ENCODE data around the gene ACTL6B. TPM values are rescaled to one million over a fixed set of nuclear protein-coding genes. Genes with fewer than 3 reads are reported as not detected.
"Not testable (repeated sequence)": the region's sequence is repeated elsewhere in the genome, so short reads cannot be mapped to it uniquely, and the experiment has no call there.

ACTL6B gene
- total RNA-seq, 2 experiments from 2014 or later, result not detected

GRCh38 chr7:100671353-100672327 is 15.4 kb upstream of the ACTL6B start:
- ChIA-PET POLR2A (interaction anchor here (1.3 kb wide), 1 partner anchor 19 kb away, joined by 7 read pairs; no protein-coding TSS in a partner anchor), CTCF (interaction anchor here (1.5 kb wide), 1 partner anchor 37 kb away, joined by 6 read pairs; no protein-coding TSS in a partner anchor)
- intact Hi-C loops (cut with micrococcal nuclease), result loop anchor here (10.0 kb wide), 1 partner anchor 67 kb away; the partner anchor contains the start of gene PCOLCE
- DNase-seq, result no peak
- Mint-ChIP-seq H3K27me3 (no peaks in the 10 kb centered on the region), H3K4me1 (ENCODE audit: low read depth) (peaks cover 3% of the 10 kb centered on the region), H3K27ac (no peak overlapping the region), H3K36me3 (ENCODE audit: low read depth) (peaks cover 6% of the 10 kb centered on the region), H3K9me3 (no peaks in the 10 kb centered on the region), H3K4me3 (no peak overlapping the region)
- ATAC-seq, result no peak
- TF ChIP-seq CTCF (IDR thresholded peaks at IDR 0.05), result no peak

GRCh38 chr7:100670074-100670473 is 13.8 kb upstream of the ACTL6B start:
- no peak for ATAC-seq
- Mint-ChIP-seq H3K4me3 (no peak overlapping the region), H3K9me3 (no peaks in the 10 kb centered on the region), H3K27ac (no peak overlapping the region), H3K4me1 (ENCODE audit: low read depth) (no peaks in the 10 kb centered on the region), H3K27me3 (no peaks in the 10 kb centered on the region), H3K36me3 (ENCODE audit: low read depth) (peaks cover 2% of the 10 kb centered on the region)
- no peak for TF ChIP-seq CTCF (IDR thresholded peaks at IDR 0.05)
- DNase-seq, result no peak
- POLR2A ChIA-PET, result interaction anchor here (1.3 kb wide), 1 partner anchor 36 kb away, joined by 3 read pairs; no protein-coding TSS in a partner anchor
- CTCF ChIA-PET, result interaction anchor here (1.0 to 1.5 kb wide), 2 partner anchors 36 to 37 kb away, joined by 3 to 6 read pairs; no protein-coding TSS in a partner anchor
- intact Hi-C loops (cut with micrococcal nuclease), result loop anchor here (10.0 kb wide), 1 partner anchor 65 kb away; the partner anchor contains the start of gene PCOLCE

GRCh38 chr7:100669106-100669505 is 12.9 kb upstream of the ACTL6B start:
- not testable (repeated sequence) for ATAC-seq

GRCh38 chr7:100668069-100668449 is 11.8 kb upstream of the ACTL6B start:
- no peaks in the 10 kb centered on the region for H3K4me1 Mint-ChIP-seq (ENCODE audit: low read depth)
- ATAC-seq (no peak), DNase-seq (no peak)
- H3K9me3 Mint-ChIP-seq, result no peaks in the 10 kb centered on the region
- H3K27me3 Mint-ChIP-seq, result no peaks in the 10 kb centered on the region
- no peak overlapping the region for H3K27ac Mint-ChIP-seq
- ChIA-PET CTCF (no interaction called here), POLR2A (no interaction called here)
- no peak overlapping the region for H3K4me3 Mint-ChIP-seq
- no peak for TF ChIP-seq CTCF (IDR thresholded peaks at IDR 0.05)
- no peaks in the 10 kb centered on the region for H3K36me3 Mint-ChIP-seq (ENCODE audit: low read depth)
- intact Hi-C loops (cut with micrococcal nuclease), result no loop called here

More at GRCh38 chr7:100669106-100669505, 12.9 kb upstream of the ACTL6B start:
- H3K27me3 Mint-ChIP-seq; H3K27ac Mint-ChIP-seq; H3K4me3 Mint-ChIP-seq; H3K9me3 Mint-ChIP-seq; H3K4me1 Mint-ChIP-seq (ENCODE audit: low read depth); CTCF ChIA-PET; H3K36me3 Mint-ChIP-seq (ENCODE audit: low read depth); POLR2A ChIA-PET; intact Hi-C loops (cut with micrococcal nuclease); DNase-seq: not testable (repeated sequence)

- no peak for TF ChIP-seq CTCF (IDR thresholded peaks at IDR 0.05)
- DNase-seq (no peak), ATAC-seq (no peak)
- Mint-ChIP-seq H3K4me1 (ENCODE audit: low read depth) (no peaks in the 10 kb centered on the region), H3K27ac (no peak overlapping the region), H3K27me3 (no peaks in the 10 kb centered on the region), H3K9me3 (no peaks in the 10 kb centered on the region), H3K36me3 (ENCODE audit: low read depth) (no peaks in the 10 kb centered on the region), H3K4me3 (no peak overlapping the region)
- CTCF ChIA-PET, result interaction anchor here (0.7 kb wide), 1 partner anchor 33 kb away, joined by 3 read pairs; no protein-coding TSS in a partner anchor
- intact Hi-C loops (cut with micrococcal nuclease), result no loop called here
- POLR2A ChIA-PET, result interaction anchor here (0.6 kb wide), 1 partner anchor 352 kb away, joined by 3 read pairs; the partner anchor contains the start of gene MUC17
Observed at GRCh38 chr7:100667331-100668068, 11.3 kb upstream of the ACTL6B start.

Data from activated CD8-positive, alpha-beta T cell treated with anti-CD3 and anti-CD28 coated beads for 36 hours (primary cell).